NCI-H345 (cell line): ENCODE data around the gene OVCA2.
"Not testable (repeated sequence)": the region's sequence is repeated elsewhere in the genome, so short reads cannot be mapped to it uniquely, and the experiment has no call there.

Experiments used
- DNase-seq: peaks from one replicate; lab custom pipeline; 2025; lab: John Stamatoyannopoulos, UW

The OVCA2 gene

DNA sequence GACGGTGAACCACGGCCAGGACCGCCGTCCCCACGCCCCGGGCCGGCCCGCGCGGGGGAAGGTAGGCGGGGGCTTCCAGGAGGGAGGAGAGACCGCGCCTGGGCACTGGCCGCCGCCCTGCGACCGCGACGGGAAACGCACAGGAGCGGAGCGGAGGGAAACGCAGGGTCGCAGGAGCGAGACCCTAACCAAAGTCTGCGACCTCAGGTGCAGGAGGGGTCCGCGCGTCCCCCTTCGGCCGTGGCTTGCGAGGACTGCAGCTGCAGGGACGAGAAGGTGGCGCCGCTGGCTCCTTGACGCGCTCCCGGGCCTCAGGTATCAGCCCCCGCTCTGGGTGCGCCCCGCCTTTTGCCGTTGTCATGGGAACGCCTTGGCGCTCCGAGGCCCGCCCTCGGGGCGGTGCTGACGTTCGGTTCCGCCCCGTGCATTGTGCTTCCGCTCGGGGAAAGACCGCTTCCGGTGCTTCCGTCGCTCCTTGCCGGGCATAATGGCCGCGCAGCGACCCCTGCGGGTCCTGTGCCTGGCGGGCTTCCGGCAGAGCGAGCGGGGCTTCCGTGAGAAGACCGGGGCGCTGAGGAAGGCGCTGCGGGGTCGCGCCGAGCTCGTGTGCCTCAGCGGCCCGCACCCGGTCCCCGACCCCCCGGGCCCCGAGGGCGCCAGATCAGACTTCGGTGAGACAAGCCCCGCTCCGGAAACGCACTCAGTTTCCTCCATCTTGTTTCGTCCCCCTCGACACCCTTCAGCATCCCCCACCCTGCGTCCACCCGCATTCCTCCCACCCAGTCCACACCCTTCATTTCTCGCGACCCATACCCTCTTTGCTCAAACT, at the start of gene OVCA2:
OVCA2 (plus strand) TSS at position 462 of the 829 bp plus-strand sequence; CDS start at position 488, 26 bp downstream.
- peak; percentile 93 for DNase-seq

DNA sequence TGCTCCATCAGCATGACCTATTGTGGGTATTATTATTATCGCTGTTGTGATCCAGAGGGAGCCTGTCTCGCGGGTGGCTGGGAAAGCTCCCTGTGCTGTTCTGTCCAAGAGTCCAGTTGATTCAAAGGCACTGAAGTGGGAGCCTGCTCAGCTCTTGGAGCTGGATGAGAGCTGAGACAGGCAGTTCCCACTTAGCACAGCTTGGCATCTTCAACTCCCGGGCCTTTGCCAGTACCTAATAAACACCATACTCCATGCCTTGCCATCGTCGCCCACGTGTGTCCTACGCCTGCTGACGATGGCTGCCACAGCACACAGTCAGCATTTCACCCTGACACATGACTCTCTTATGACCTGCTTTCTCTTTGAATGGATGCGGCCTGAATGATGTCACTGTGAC, 49.3 kb upstream of the OVCA2 start:
- no peak for DNase-seq

DNA sequence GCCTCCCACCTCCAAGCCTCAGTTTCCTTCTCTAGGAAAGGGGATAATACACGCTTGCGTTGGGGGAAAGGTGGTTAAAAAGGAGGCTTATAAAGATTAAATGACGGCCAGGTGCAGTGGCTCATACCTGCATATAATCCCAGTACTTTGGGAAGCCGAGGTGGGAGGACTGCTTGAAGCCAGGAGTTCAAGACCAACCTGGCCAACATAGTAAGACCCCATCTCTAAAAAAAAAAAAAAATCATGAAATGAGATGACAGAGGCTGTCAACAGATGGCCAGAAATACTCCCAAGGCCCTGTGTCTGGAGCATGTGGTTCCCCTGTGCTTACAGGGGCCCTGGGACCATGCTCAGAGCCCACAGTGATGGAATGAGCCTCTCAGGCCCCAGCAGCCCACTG, 47.1 kb upstream of the OVCA2 start:
- DNase-seq: no peak

DNA sequence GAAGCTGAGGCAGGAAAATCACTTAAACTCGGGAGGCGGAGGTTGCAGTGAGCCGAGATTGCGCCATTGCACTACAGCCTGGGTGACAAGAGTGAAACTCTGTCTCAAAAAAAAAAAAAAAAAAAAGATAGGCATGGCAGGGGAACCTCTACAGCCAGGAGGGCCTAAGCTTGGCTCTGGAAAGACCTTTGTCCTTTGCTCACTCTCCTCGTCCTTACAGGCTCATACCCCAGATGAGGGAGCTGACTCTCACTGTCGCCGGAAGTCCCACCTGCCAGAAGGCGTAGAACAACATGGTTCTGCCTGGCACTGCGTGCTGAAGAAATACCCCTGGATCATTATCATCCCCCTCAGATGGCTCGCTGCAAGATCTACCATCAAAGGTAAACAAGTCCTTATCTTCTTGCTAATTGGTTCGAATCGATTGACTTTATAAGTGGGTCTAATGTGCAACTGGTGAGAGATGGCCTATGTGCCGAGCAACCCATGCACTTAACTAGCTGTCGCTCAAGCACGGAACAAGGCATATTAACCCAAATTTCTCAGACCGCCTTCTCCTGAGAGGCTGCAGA, 46.4 kb upstream of the OVCA2 start:
- peak; percentile 6 for DNase-seq

DNA sequence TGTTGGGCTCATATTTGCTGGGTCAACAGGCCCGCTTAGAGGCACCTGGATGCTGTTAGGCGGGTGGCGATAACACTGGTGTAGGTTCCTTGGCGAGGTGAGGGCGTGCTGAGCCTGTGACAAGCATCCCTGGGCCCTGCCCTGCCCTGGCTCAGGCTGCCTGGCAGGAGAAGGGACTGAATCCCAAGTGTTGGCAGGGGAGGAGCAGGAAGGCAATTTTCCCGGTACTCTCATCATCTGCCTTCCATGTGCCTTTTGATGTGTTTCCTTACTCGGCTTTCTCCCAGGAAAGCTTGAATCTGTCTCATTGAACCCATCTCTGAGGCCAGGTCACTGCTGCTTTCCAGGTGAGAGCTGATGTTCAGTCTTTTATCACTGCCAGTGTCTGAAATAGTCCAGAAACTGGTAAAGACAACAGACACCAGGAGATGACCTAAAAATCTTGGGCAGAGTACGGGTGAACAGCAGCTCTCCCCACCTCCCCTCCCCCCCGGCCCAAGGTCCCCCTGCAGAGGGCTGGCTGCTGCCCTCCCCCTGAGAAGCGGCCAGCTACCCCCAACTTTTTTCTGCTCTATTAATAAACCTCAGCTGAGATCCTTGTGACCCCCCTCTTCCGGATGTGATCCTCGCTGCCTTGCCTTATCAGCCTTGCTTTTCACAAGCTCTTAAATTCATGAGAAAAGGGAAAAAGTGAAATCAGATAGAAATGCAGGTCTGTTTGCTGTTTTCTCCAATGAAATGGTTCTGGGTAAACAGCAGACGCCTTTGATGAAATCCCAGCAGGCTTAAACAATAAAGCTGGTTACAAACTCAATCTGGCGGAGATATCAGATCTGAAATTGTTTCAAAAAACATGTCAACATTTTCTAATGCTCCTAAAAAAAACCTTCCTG, 45.7 kb upstream of the OVCA2 start:
- no peak for DNase-seq

DNA sequence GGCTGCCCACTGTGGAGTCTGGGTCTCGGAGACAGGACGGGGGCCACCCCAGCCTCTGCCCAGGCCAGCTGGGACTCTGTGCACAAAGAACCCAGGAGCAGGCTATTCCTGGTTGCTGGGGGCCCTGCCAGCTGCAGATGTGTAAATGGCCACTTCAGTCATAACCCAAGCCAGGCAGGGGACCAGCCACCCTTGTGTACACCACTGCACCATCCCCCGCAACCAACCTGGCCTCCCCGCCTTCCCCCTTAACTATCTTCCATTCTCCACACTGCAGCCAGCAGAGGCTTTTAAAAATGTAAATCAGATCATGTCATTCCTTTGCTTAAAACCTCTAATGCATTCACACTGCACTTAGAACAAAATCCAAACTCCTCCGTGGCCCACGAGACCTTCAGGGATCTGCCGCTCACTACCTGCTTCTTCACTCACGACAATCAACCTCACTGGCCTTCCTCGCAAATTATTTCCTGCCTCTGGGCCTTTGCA, 45.0 kb upstream of the OVCA2 start:
- DNase-seq: no peak

DNA sequence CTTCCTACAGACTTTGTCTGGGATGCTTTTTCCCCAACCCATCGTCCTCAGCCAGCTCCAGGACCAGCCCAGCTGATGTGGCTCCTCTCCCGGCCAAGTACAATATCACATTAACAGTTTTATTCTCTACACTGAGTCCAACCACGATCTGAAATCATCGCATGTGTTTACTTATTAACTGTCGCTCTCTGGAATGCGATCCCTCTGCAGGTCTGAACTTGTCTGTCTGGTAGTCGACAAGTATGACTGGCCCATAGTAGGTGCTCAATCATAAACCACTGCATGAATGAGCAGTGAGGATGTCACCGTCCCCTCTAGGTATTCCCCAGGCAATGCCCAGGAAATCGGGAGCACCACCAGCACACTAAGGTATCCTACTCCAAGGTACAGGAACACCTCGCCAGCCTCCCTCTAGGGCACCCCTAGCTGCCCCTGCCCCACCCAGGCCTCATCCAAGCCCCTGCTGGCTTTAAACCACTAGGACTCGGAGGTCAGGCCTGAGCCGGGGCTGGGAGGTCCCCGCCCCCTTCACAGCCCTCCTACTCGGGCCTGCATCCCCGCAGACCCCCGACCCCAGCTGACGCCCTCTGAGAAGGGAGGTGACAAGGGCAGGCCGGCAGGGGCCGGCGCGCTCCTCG, 44.4 kb upstream of the OVCA2 start:
- peak; percentile 11 for DNase-seq

DNA sequence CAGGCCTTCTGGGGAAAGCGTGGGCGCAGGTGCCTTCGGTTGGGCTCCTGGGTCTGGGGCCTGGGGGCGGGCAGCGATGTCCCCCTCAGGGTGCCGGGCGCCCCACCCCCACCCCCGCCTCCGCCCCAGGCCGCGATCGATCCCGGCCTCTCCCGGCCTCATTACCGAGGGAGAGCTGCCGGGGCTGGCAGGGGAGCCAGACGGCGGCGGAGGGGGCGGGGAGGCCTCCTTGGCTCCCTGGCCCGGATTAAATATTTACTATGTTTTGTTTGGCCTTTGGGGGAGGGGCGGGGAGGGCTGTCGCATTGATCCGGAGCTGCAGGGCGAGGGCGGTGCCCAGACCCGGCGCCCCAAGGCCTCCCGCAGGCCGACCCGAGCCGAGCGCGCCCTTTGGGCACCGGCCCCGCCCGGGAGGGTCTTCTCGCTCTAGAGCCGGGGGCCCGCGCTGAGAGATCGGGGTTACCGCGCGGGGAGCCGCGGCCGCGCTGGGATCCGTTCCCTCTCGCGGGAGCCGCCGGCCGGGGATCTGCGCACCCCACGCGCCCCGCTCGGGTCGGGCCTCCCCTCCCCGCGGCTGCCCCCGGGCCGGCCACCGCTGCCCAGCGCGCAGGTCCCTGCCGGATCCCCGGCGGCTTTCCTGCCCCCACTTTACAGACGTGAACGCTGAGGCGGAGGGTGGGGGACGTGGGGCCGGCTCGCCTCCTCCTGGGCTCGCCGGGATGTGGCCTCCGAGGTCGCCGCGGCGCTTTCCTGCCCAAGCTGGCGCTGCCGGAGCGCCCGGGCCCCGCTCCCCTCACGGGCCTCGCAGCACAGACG, 43.7 kb upstream of the OVCA2 start:
- peak; percentile 40 for DNase-seq

DNA sequence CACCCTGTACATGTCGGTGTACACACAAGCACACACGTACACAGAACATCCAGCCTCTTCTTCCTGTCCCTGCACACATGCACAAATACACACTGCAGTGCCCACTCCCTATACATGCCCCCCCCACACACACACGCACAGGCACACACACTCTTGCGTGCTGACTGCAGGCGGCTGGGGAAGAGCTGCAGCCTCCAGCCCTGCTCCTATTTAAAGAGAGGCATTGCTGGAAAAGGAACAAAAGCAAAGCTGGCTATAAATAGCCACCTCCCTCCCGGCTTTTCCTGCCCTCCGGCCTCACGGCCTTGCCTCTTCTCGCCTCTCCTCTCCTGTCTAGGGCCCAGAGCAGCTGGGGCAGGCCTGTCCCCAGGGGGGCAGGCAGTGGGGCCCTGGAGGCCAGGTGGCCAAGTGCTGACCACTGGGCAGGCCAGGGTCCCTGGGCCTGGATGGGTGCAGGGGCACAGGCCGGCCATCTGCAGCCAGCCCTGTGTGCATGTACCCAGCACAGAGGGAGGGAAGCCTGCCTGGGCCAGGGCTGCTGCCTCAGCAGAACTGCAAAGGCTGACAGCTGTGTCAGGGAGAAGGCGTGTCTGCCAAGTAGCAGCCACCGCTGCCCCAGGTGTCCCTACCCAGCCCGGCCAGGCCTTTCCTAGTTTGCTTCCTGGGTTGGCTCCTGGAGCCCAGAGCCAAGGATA, 42.1 kb upstream of the OVCA2 start:
- DNase-seq: peak; percentile 63

DNA sequence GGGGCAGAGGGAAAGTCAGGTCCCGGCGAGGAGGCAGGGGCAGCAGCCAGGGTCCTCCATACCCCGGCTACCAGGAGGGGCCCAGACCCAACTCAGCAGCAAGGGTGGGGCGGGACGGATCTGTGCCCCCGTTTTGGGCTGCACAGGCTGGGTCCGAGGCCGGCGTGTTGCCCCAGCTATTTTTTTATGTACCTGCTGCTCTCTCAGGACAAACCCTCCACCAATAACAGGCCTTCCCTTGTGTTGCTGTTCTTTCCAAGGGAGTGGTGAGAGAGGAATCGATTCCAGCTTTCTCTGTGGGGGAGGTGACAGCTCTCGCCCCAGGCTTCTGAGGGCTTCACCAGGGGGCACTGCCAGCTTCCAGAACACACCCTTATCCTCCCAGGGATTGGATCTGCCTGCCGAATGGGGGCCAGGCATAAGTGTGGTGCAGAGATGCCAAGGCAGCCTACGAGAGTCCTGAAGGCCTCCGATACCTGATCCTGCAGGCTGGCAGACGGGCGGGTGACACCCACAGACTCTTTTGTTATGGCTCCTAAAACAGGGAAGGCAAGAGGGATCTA, 39.0 kb upstream of the OVCA2 start:
- DNase-seq: no peak

DNA sequence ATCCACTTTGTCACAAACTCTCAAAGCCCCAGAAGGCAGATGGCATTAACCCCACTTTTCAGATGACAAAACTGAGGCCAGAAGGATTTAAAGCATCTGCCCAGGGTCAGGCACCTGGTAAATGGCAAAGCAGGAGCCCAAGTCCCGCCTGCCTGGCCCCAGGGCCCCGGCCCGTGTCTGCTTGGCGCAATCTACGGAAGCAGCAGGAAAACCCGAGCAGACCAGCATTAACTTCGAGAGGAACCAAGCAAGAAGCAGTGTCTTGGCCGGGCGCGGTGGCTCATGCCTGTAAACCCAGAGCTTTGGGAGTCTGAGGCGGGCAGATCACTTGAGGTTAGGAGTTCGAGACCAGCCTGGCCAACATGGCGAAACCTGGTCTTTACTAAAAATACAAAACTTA, 38.3 kb upstream of the OVCA2 start:
- no peak for DNase-seq

DNA sequence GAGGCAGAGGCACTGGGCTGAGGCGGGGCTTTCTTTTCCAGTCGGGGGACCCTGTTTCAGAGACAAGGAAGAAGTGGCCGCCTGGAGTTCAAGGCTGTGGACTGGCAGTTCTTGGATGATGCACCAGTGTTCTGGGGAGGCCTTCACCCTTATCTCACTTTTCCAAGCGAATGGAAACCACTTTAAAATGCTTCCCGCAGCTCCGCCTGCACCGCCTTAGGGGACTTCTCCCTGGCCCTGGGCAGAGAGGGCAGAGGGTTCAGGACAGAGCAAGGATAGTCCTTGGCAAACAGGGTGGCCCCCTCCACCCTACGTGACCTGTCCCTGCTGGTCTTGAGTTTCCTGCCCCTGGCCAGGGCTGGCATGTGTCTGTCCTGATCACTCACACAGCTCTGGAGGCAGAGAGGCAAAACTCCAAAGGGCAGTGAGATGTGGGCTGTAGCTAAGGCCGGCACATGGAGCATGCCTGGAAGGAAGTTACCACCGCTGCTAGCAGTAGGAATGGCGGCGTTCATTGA, 37.3 kb upstream of the OVCA2 start:
- no peak for DNase-seq

DNA sequence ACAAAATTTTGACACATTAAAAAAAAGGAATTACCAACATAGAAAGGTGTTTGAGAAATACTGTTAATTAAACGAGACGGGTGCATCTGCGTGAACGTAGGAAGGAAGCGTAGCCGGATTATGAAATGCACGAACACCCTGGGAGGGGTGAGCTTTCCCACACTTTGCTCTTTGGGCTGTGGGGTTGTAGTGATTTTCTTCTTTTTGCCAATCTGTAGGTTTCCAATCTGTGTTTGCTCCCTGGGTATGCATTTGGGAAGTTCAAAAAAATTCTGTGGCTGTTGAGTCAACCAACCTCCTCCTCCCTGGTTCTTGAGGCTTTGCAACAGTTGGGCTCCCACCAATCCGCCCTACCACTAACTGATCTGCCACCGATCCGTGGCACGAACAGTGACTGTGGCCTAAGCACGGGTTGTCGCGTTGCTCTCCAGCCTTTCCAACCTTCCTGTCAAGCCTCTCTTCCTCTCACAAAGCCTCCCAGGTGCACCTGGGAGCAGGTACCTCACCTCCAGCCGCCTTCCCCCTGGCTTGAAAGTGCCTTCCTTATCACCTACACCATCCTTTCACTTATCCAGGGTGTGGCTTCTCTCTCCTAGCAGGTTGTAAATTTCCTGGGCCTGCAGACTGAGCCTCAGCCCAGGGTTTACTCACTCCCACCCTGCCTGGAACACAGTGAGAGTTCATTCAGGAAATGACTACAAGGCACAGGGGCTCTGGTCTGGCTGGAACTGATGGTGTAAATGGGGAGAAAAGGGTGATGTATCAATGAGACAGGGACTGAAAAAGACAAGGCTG, 33.3 kb upstream of the OVCA2 start:
- no peak for DNase-seq

DNA sequence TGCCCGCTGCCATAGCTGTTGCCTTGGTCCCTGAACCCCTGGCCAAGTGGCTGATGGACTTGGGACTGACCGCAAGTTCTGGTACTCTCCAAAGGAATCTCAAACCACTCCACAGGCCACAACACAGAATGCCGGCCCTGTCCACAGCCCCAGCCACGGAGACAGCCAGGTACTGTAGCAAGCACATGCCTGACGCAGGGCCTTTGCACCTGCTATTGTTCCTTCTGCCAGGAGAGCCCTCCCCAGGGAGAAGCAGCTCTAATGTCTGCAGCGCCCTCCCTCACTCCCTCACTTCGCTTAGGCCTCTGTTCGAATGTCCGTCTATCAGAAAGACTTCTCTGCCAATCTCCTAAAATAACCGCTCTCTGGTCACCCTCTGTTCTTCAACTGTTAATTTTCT, 32.1 kb upstream of the OVCA2 start:
- DNase-seq: no peak

DNA sequence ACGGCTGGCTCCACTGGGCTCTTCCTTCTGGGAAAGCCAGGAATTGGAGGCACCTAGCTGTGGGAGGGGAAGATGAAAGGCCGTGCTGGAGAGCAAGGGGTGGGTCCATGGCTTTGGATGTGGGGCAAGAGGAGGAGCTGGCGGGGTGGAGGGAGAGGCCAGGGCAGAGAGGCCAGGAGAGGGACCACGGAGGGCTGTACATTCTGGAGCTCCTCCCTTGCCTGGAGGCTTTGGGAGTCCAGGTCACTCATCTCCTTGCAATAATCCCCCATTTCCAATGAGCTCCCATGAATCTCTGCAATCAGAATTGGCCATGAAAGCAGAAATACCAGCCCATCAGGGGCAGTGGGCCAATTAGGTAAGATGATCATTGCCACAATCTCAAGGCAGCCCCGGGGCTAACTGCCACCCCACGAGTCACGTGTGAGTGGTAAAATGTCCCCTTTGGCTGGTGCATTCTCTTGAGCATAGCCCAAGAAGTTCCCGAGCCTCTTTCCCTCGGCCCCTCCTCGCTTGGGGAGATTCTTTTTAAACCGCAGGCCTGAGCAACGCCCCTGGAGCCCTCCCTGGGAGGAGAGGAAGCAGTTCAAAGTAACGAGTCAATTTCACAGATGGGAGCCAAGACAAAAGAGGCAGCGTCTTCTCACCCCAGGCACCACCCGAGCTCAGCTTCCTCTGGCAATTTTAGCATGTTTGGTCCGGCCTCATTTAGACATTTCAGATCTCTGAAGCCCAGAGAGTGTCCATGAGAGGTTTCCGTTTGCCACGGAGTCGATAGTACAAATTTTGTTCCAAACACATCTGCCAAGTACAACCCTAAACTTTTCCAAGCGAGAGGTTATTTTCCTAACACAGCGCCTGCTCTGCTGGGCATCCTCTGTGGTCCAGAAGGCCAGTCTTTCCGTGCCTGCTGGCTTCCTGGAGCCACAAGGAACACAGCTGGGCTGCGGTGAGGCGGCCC, 30.1 kb upstream of the OVCA2 start:
- DNase-seq: no peak

DNA sequence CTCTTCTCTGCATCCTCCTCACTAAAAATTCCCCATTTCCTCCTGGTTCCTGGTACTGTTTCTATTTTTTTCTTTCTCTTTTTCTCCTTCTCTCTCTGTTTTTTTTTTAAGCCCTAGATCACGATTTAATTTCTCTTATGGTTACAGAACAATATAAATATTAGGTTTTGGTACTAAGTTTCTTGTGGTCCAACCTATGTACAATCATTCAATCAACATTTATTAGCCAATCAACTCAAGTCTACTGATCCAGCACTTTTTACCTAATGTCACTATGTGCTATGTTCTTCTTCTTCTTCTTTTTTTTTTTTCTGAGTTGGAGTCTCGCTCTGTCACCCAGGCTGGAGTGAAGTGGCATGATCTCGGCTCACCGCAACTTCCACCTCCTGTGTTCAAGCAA, 29.3 kb upstream of the OVCA2 start:
- DNase-seq: no peak

DNA sequence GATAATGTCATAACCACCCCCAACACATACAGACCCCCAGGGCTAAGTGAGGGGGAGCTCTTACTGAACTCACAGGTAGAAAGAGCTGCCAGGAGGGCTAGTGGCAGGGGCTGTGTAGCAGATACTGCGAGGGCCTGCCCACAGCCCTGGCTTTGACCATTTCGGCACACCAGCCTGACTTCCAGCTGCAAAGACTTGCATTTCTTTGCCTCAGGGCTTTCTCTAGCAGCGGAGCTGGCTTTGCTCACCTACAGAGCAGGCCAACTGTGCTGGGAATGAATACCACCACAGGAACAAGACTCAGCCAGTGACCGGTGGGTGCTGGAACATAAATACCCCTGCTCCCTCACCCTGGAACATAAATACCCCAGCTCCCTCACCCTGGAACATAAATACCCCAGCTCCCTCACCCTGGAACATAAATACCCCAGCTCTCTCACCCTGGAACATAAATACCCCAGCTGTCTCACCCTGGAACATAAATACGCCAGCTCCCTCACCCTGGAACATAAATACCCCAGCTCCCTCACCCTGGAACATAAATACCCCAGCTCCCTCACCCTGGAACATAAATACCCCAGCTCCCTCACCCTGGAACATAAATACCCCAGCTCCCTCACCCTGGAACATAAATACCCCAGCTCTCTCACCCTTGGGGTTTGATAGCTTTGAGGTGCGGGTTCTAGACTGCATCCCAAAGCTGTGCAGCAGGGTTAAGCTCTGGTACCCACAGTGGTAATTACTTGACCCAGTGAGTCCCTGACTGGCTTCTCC, 28.4 kb upstream of the OVCA2 start:
- DNase-seq: not testable (repeated sequence)
